HG03045 (cell line): ENCODE measurements around the gene OR4C5.
"Not testable (repeated sequence)": the region's sequence is repeated elsewhere in the genome, so short reads cannot be mapped to it uniquely, and the experiment has no call there.

ENCODE experiments used
- ATAC-seq: cut with Tn5 transposase; IDR thresholded peaks from one replicate; pipeline ENCODE4 v1.9.1; 2021; ENCODE audit warnings: mild to moderate bottlenecking, moderate library complexity; ENCODE audit not compliant: unreplicated experiment

OR4C5 gene

GRCh38 chr11:48366365-48366764 is at the start of gene OR4C5:
Gene OR4C5 (minus strand): TSS chr11:48366465. CDS start chr11:48366465, 0 bp downstream.
- ATAC-seq = no peak

- no peak for ATAC-seq
These were observed 18.4 kb upstream of the OR4C5 start for GRCh38 chr11:48384670-48385069.

GRCh38 chr11:48384151-48384550 is 17.9 kb upstream of the OR4C5 start:
- not testable (repeated sequence) for ATAC-seq

- ATAC-seq = not testable (repeated sequence)
These were observed 5.0 kb downstream of the OR4C5 start for GRCh38 chr11:48361289-48361688.

GRCh38 chr11:48354677-48355076 is 11.6 kb downstream of the OR4C5 start:
- no peak for ATAC-seq

- ATAC-seq = no peak
These were observed 12.3 kb downstream of the OR4C5 start for GRCh38 chr11:48354013-48354412.

GRCh38 chr11:48346286-48346685 is 20.0 kb downstream of the OR4C5 start:
- ATAC-seq = not testable (repeated sequence)

GRCh38 chr11:48342505-48342904 is 23.8 kb downstream of the OR4C5 start:
- ATAC-seq = not testable (repeated sequence)

- ATAC-seq = no peak
These were observed 24.8 kb downstream of the OR4C5 start for GRCh38 chr11:48341466-48341865.

GRCh38 chr11:48324620-48325019 is 41.6 kb downstream of the OR4C5 start, which contains the start of gene OR4C3:
Gene OR4C3 (plus strand): TSS chr11:48324920. CDS start chr11:48325022, 102 bp downstream.
- not testable (repeated sequence) for ATAC-seq

GRCh38 chr11:48319813-48320212 is 46.5 kb downstream of the OR4C5 start:
- not testable (repeated sequence) for ATAC-seq
